H1 (cell line): Measurements from ENCODE around the gene PPP1R9A.

Experiments
- CTCF ChIP-seq, 3 experiments: IDR thresholded peaks; 1 replicate in 2 of 3; 2 replicates in 1 of 3; pipeline versions ENCODE4 v1.5.1 to v1.6.1; 2011; ENCODE audit warnings: low read length in 3 of 3, mild to moderate bottlenecking in 3 of 3, inconsistent platforms in 2 of 3, low read depth in 1 of 3, moderate library complexity in 1 of 3; ENCODE audit not compliant: insufficient read depth in 1 of 3; ENCODE audit errors: control extremely low read depth in 1 of 3
- SUZ12 ChIP-seq: fragments of 200-600 bp; sonication (generic); IDR thresholded peaks from 2 replicates; pipeline ENCODE4 v1.6.1; 2012; ENCODE audit warnings: mild to moderate bottlenecking, inconsistent platforms, low read length, moderate library complexity, mixed read lengths

- TF ChIP-seq CTCF (IDR thresholded peaks at IDR 0.05; ENCODE audit: control extremely low read depth in 1 of 3, insufficient read depth in 1 of 3, low read depth in 1 of 3, low read length in 3 of 3) = no peak
- no peak for TF ChIP-seq SUZ12
These were observed 2.4 kb upstream of the PPP1R9A start for GRCh38 chr7:94904982-94905381.
